NCI-H2171 treated with DMSO at 0.1 percent for 48 hours (cell line): ENCODE measurements around the gene ZNF574.

Experiments used
- DNase-seq: peaks from one replicate; lab custom pipeline; 2025; lab: John Stamatoyannopoulos, UW

ZNF574 gene

DNA sequence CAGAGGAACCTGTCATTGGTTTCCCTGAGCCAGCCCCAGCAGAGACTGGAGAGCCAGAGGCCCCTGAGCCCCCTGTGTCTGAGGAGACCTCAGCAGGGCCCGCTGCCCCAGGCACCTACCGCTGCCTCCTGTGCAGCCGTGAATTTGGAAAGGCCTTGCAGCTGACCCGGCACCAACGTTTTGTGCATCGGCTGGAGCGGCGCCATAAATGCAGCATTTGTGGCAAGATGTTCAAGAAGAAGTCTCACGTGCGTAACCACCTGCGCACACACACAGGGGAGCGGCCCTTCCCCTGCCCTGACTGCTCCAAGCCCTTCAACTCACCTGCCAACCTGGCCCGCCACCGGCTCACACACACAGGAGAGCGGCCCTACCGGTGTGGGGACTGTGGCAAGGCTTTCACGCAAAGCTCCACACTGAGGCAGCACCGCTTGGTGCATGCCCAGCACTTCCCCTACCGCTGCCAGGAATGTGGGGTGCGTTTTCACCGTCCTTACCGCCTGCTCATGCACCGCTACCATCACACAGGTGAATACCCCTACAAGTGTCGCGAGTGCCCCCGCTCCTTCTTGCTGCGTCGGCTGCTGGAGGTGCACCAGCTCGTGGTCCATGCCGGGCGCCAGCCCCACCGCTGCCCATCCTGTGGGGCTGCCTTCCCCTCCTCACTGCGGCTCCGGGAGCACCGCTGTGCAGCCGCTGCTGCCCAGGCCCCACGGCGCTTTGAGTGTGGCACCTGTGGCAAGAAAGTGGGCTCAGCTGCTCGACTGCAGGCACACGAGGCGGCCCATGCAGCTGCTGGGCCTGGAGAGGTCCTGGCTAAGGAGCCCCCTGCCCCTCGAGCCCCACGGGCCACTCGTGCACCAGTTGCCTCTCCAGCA, 4.2 kb downstream of the ZNF574 start:
- DNase-seq: no peak

DNA sequence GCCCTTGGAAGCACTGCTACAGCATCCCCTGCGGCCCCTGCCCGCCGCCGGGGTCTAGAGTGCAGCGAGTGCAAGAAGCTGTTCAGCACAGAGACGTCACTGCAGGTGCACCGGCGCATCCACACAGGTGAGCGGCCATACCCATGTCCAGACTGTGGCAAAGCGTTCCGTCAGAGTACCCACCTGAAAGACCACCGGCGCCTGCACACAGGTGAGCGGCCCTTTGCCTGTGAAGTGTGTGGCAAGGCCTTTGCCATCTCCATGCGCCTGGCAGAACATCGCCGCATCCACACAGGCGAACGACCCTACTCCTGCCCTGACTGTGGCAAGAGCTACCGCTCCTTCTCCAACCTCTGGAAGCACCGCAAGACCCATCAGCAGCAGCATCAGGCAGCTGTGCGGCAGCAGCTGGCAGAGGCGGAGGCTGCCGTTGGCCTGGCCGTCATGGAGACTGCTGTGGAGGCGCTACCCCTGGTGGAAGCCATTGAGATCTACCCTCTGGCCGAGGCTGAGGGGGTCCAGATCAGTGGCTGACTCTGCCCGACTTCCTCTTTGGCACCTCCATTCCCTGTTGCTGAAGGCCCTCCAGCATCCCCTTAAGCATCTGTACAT, 4.9 kb downstream of the ZNF574 start:
- no peak for DNase-seq

DNA sequence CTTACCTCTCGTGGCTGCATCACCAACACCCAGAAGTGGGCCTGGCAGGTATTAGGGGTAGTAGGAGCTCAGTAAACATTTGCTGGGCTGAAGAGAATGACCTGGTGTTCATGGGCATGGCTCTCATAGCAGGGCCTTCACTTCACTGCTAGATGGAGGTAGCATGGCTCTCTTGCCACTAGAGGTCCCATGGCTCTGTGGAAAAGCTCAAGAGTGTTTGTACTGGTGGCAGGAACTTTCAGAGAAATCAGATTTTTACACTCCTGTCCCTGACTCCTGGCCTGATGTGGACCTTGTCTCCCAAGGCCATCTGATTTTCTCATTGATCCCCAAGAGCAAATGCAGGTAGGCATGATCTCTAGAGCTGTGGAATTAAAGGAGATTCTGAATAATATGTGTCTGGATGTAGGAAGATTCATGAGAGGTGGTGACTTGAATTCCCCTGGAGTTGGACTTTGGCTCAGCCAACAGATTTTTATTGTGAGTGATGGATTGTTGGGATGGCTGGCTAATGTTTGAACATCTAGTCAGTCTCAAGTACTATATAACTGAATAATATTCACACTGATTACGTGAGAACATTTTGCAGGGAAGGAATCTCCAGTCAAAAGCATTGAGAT, 5.7 kb downstream of the ZNF574 start:
- DNase-seq: peak; percentile 16

DNA sequence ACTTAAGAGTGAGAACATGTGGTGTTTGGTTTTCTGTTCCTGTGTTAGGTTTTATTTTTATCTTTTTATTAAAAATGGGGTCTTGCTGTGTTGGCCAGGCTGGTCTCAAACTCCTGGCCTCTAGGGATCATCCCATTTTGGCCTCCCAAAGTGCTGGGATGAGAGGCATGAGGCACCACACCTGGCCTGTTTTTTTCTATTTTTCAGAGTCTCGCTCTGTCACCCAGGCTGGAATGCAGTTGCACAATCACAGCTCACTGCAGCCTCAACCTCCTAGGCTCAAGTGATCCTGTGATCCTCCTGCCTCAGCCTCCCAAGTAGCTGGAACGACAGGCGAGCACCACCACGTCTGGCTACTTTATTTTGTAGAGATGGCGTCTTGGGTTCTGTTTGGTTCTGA, 7.6 kb downstream of the ZNF574 start:
- no peak for DNase-seq

DNA sequence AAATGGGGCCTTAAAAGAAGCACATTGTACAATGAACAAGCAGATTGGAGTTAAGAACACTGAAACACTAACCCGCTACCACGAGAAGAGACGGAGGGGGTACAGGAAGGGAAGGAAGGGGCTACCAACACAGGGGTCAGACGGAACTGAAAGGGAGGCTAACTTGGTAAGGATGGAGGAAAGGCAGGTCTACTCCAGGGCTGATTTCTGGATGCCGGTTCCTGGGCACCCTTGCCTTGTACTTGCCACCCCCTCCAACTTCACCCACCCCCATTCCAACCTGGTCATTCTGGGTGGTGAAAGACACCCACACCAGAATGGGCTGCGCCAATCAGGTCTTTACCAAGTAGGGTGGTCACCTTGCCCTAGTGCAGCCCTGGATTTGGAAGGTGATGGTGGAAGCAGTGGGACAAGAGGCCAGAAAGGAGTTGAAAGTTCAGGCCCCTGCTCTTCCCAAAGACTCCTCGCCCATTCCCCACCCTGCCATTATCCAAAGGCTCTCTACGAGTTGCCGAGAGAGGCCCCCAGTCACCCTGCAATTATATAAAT, 10.3 kb downstream of the ZNF574 start:
- no peak for DNase-seq

DNA sequence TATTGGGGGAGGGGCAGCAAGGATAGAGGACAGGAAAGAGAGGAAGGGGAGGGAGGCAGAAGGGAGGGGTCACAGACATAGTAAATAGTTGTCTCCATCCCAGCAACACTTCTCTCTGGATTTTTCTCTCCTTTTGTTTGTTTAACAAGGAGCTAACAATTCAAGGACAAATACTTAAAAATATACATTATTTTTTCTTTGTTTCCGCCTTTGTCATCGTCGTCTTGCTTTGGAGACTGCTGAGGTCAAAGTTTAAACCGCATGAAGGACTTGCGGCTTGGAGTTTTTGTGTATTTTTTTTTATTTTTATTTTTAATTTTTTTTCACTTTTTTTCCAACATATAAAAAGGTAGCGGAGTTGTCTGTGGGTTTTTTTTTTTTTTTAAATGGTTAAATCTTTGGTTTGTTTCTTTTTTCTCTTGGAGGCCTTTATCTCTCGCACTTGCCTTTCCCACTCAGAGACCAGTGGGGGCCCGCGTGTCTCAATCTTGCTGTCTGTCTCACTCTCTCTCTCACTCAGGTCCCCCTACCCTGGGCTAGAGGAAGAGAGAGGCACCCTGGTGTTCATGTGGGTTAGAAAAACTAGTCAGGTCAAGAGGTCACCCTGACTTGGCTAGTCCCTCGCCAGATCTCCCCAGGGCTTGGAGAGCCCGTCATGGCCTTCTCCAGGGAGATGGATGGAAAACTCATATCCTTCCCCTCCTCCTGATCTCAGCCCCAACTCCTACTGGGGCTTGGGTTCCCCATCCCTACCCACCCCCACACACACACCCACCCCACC, 11.0 kb downstream of the ZNF574 start:
- no peak for DNase-seq

DNA sequence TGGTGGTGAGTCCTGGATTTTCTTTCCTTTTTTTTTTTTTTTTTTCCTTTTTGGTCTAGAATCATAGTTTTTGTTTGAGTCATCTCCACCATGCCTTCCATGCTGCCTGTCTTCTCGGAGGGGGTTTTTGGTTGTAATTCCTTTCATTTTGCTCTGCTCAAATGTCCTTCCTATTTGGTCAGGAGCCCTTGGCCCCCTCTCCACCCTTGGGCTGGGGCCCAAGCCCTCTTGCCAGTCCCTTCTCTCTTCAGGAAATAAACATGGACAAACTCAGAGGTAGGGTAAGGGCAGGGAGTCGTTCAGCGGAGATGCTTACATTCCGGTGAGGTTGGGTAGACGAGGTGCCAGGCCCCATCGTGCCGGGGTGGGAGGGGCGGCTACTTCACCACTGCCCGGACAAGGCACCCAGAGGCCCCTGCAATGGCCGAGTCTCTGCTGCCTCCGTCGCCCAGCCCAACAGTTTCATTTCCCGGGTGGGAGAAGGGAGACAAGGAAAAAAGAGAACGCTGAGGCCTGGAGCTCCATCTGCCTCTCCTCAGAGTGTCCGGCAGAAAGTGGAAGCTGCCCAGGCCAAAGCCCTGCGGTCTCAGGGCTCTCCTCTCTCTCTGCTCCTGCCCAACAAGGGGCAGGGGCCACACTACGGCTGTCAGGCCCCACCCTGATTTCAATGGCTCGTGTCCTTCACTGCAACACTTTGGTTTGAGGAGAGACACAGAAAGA, 12.7 kb downstream of the ZNF574 start:
- DNase-seq: no peak

DNA sequence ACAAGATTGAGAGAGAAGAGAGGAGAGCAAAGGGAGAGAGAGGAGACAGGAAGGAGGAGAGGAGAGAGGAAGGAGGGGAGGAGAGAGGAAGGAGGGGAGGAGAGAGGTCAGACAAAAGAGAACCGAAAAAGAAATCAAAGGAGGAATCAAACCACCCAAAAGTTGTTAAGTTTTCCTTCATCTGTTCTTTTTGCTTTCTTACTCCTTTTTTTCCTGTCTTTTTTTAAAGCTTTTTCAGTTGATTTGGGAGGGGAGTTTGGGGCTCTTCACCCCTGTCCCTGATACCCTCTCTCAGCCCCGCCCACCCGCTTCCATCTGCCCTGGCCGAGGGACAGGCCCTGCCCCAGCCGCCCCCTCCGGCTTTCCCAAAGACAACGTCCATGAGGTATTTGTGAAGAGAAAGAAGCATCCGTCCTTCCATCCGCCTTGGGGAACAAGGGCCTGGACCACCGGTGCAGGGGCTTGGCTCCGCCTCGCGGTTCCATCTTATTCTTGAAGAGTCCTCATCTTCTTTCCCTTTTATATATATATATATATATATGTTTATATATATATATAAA, 13.3 kb downstream of the ZNF574 start:
- no peak for DNase-seq

DNA sequence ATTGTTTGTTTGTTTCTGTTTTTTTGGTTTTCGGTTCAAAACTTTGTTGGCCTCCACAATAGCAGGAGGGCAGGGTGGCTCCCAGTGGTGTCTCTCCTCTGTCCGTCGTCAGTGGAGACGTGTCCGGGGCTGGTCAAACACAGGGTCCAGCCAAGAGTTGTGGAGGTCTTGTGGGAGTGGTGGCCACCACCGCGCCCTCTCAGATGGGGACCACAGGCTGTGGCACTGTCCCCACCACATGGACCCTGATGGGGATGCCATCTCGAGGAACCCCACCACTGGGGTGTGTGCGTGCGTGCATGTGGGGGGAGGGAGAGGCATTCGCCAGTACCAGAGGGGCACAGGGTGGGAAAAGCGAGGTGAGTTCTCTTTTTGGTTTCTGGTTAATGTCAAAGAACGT, 13.8 kb downstream of the ZNF574 start:
- DNase-seq: no peak

DNA sequence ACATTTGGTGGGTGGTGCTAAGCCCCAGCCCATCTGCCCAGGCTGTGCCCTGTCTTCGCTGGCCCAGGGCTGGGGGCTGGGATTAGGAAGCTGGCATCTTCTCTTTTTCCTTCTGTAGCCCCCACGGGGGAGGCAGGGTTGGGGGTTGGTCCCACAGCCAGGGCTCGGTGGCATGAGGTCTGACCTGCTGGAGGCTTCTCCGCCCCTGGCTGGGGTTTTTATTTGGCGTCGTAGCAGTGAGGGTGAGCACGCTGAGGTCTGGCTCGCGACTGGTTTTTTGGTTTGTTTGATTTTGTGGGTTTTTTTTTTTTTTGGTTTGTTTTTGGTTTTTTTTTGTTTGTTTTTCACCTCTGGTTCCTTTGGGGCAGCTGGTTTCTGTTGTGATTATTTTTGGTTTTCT, 14.7 kb downstream of the ZNF574 start:
- peak; percentile 31 for DNase-seq

DNA sequence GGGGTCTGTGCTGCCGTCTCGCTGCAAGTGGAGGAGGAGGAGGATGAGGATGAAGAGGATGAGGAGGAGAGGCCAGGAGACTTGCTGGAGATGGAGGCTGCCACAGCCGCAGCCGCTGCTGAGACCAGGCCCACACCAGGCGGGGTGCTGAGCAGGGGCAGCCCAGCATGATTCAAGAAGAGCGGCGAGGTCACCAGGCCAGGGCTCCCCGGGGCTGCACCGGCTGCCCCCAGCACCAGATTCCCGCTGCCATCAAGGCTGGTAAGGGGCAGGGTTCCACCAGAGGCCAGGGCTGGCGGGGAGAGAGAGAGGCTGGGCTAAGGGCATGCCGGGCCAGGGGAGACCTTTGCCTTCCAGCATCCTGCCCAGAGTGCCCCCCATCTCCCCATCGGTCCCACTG, 15.3 kb downstream of the ZNF574 start:
- DNase-seq: no peak

DNA sequence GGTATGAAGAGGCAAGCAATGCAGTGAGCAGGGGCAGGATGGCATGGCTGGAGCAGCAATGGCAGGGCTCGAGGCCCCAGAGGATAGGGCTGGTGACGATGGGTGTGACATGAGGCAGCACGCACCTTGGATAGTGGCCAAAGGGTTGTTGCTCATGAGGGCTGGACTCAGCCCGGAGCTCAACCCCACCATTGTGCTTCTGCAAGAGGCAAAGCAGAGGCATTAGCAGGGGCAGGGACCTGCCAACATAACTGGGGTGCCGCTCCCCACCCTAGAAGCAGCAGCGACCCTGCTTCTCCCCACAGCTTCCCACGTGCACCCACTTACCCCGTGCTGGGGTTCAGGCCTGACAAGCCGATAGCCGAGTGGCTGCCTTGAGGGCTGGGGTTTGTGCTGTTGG, 15.8 kb downstream of the ZNF574 start:
- peak; percentile 33 for DNase-seq

DNA sequence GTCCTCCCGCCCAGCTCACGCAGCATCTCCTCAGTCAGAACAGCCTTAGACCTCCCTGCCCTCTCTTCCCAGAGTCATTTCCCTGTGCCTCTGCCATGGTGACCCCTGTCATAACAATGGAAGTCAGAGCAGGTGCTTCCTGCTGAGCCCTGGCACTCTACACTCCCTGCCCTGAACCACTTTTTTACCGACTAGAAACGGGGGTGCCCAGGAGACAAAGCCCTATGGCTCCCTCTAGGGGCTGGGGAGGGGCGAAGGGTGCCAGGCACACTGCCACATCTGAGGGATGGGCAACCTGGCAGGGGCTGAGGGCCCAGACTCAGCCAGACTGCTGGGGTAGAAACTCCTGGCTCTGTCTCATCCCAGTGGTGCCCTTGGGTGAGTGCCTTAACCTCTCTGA, 16.4 kb downstream of the ZNF574 start:
- peak; percentile 81 for DNase-seq

DNA sequence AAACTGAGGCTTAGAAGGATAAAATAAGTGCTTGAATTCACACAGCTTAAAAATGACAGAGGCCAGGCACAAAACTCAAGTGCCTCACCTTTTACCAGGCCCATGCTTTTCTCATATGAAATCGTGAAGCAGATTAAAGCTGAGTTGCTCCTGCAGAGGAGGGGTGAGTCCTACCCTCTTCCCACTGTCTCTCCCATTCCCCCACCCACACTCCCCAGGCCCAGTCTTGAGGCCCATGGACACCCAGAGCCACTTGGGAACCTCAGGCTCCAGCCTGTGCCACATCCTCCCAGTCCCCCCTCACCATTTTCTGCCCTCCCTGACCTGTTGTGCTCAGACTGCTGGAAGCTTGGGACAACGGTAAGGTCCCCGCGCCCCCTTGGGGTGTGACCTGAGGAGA, 17.5 kb downstream of the ZNF574 start:
- DNase-seq: no peak

DNA sequence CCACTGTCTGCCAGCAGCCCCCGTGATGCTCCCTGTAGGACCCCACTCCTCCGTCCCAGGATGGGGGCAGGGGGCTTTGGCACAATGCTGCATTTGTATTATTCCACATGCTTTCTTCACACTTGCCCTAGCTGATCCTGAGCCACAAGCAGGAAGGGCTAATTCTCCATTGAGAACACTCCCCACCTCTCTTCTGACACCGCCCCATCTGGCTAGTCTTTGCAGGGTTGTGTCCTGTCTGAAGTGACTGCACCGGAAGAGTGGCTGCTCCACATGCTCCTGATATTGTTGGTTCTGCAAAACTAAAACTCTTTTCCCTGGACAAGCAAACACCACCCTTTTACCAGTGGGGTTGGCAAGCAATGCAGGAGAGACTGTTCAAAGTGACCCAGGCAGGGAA, 18.0 kb downstream of the ZNF574 start:
- no peak for DNase-seq

DNA sequence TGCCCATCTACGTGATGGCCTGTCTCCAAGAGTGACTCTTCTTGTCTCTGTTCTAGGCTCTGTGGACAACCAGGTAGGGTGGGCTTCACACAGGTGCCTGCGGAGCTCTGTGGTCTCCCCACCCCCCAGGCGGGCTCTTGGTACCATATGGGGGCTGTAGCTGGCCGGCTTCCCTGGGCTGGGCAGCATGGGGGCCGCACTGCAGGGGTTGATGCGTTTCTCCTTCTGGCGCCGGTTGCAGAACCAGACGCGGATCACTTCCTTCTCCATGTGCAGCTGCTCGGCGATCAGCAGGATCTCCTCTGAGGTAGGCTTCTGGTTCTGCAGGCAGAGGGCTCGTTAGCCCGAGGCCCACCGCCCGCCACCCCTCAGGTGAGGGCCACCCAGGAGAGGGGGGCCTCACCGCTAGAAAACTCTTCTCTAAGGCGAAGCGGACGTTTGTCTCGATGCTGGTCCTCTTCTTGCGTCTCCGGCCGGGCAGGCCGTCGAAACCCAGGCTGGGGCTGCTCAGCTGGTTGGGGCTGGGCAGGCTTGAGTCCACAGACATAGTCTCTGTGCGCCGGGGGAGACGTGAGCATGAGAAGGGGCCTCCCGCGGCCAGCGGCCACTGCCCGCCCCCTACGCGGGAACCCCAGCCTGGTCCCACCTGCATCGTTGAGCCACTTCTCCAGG, 19.3 kb downstream of the ZNF574 start:
- no peak for DNase-seq

DNA sequence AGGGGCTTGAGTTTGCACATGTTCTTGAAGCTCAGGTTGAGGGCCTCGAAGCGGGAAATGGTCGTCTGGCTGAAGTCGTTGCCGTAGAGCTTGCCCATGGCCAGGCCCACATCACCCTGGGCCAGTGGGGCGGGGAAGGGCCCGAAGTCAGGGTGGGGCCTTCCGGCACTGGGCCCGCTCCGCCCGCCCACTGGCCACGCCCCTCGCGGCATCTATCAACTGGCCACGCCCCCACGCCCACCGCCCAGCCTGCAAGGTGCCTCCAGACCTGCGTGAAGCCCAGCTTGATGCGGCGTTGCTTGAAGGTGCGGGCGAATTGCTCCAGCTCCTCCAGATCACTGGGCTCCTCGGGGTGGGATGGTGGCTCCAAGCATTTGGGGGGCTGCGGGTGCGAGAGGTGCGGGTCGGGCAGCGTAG, 19.9 kb downstream of the ZNF574 start:
- DNase-seq: no peak

DNA sequence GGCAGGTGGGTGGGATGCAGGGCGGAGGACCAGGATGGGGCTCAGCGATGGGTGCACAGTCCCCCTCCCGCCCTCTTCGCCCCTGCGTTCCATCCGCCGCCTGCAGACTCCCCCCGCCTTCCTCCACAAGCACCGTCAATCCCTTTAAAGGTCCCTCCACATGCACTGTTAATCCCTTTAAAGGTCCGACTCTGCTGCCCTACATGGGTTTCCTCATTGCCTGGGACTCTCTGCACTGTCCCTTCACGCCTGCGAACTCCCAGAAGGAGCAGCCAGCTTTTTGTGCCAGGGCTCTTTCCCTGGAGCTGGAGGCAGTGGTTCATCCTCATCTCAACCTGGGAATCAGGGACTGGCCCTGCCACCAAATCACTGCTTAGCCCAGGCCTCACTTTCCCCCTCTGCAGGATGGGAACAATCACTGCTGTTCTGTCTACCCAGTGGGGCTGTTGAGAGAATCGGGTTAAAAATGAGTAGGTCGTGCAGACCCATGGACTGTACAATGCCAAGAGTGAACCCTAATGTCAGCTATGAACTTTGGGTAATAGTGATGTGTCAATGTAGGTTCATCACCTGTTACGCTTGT, 20.4 kb downstream of the ZNF574 start:
- no peak for DNase-seq

DNA sequence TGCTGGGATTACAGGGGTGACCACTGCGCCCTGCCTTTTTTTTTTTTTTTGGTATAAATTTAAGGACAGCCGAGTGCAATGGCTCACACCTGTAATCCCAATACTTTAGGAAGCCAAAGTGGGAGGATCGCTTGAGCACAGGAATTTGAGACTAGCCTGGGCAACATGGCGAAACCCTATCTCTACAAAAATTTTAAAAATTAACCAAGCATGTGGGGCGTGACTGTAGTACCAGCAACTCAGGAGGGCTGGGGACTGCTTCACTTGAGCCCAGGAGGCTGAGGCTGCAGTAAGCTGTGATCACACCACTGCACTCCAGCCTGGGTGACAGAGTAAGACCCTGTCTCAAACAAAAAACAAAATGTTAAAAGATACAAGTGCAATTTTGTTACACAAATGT, 21.5 kb downstream of the ZNF574 start:
- no peak for DNase-seq

DNA sequence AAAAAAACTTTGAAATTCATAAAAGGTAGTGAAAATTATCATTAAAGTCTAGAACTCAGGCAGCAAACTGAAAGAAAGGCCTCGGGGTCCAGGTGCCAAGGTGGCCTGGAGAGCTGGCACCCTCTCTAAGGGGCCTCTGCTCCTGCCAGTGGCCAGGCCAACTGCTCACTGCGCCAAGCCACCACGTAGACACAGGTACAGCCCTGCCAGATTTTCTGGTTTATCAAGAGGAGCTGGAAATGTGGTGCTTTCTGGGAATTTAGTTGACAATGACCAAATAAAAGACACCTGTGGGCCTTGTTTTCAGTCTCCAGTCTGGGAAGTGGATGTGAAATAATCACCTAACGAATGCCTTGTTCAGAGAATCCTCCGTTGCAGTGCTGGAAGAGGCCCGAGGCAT, 22.8 kb downstream of the ZNF574 start:
- DNase-seq: no peak
